HL-60 (cell line): Measurements from ENCODE around the gene ZNF213.

ENCODE experiments used
- POLR2AphosphoS5 ChIP-seq: IDR thresholded peaks from 2 replicates; pipeline ENCODE4 v1.6.1; 2012; ENCODE audit warnings: low read depth
- TF ChIP-seq, protein P1 (sequence below): IDR thresholded peaks from one replicate; pipeline ENCODE4 v1.5.1; 2011; ENCODE audit warnings: low read length, control low read depth, inconsistent platforms; ENCODE audit not compliant: insufficient read depth
- TF ChIP-seq, protein P2 (sequence below): IDR thresholded peaks from 2 replicates; pipeline ENCODE4 v1.6.1; 2012; ENCODE audit warnings: low read depth; ENCODE audit not compliant: insufficient replicate concordance

DNA sequence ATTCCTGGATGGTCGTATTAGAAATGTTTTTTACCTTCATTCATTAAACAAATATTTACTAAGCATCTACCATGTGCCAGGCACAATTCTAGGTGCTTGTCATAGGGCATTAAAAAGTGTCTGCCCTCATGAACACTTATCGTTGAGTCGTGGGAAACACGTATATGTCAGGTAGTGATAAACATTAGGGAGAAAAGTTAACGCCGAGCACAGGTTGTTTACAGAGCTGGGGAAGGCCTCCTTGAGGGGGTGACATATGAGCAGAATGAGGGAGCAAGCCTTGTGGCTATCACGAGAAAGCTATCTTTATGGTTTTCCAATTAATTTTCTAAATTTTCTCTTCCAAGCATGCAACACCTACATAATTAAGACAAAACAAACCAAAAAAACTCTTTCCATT is 985 bp upstream of the ZNF213 start:
- TF ChIP-seq, protein P1, sequence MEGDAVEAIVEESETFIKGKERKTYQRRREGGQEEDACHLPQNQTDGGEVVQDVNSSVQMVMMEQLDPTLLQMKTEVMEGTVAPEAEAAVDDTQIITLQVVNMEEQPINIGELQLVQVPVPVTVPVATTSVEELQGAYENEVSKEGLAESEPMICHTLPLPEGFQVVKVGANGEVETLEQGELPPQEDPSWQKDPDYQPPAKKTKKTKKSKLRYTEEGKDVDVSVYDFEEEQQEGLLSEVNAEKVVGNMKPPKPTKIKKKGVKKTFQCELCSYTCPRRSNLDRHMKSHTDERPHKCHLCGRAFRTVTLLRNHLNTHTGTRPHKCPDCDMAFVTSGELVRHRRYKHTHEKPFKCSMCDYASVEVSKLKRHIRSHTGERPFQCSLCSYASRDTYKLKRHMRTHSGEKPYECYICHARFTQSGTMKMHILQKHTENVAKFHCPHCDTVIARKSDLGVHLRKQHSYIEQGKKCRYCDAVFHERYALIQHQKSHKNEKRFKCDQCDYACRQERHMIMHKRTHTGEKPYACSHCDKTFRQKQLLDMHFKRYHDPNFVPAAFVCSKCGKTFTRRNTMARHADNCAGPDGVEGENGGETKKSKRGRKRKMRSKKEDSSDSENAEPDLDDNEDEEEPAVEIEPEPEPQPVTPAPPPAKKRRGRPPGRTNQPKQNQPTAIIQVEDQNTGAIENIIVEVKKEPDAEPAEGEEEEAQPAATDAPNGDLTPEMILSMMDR = no peak
- TF ChIP-seq POLR2AphosphoS5 = no peak
- TF ChIP-seq, protein P2, sequence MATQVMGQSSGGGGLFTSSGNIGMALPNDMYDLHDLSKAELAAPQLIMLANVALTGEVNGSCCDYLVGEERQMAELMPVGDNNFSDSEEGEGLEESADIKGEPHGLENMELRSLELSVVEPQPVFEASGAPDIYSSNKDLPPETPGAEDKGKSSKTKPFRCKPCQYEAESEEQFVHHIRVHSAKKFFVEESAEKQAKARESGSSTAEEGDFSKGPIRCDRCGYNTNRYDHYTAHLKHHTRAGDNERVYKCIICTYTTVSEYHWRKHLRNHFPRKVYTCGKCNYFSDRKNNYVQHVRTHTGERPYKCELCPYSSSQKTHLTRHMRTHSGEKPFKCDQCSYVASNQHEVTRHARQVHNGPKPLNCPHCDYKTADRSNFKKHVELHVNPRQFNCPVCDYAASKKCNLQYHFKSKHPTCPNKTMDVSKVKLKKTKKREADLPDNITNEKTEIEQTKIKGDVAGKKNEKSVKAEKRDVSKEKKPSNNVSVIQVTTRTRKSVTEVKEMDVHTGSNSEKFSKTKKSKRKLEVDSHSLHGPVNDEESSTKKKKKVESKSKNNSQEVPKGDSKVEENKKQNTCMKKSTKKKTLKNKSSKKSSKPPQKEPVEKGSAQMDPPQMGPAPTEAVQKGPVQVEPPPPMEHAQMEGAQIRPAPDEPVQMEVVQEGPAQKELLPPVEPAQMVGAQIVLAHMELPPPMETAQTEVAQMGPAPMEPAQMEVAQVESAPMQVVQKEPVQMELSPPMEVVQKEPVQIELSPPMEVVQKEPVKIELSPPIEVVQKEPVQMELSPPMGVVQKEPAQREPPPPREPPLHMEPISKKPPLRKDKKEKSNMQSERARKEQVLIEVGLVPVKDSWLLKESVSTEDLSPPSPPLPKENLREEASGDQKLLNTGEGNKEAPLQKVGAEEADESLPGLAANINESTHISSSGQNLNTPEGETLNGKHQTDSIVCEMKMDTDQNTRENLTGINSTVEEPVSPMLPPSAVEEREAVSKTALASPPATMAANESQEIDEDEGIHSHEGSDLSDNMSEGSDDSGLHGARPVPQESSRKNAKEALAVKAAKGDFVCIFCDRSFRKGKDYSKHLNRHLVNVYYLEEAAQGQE = no peak
